GM18499 (cell line): Measurements from ENCODE around the gene MRPL43.

Experiments used
- ATAC-seq: cut with Tn5 transposase; IDR thresholded peaks from one replicate; pipeline ENCODE4 v1.9.1; 2021; ENCODE audit warnings: moderate number of reproducible peaks; ENCODE audit not compliant: insufficient read depth, unreplicated experiment

The MRPL43 gene

DNA sequence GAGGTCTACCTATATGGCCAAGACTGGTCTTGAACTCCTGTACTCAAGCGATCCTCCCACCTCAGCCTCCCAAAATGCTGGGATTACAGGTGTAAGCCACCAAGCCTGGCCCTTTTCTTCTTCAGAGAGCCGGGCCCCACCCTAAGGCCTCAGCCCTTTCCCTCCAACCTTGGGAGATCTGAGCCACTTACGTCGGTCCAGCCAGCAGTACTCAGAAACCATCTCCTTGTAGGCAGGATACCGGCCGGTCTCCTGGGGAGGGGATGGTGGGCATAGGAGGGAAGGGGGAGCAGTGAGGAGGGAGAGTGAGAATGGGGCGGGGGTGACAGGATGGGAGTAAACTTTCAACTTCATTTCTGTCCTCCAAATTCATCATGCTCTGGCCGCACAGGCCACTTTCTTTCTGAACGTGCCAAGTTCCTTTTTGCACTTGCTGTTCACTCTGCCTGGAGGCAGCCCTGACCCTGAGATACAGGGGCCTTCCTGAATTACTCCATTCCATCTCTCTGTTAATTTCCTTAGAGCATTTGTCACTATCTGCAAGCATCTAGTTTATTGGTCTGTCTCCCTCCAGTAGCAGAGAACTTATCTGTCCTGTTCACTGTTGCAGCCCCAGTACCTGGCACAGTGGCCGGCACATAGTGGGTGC is 33.3 kb upstream of the MRPL43 start:
- ATAC-seq, result no peak

- ATAC-seq, result no peak
Observed at GRCh38 chr10:101019440-101019703, 32.1 kb upstream of the MRPL43 start.

DNA sequence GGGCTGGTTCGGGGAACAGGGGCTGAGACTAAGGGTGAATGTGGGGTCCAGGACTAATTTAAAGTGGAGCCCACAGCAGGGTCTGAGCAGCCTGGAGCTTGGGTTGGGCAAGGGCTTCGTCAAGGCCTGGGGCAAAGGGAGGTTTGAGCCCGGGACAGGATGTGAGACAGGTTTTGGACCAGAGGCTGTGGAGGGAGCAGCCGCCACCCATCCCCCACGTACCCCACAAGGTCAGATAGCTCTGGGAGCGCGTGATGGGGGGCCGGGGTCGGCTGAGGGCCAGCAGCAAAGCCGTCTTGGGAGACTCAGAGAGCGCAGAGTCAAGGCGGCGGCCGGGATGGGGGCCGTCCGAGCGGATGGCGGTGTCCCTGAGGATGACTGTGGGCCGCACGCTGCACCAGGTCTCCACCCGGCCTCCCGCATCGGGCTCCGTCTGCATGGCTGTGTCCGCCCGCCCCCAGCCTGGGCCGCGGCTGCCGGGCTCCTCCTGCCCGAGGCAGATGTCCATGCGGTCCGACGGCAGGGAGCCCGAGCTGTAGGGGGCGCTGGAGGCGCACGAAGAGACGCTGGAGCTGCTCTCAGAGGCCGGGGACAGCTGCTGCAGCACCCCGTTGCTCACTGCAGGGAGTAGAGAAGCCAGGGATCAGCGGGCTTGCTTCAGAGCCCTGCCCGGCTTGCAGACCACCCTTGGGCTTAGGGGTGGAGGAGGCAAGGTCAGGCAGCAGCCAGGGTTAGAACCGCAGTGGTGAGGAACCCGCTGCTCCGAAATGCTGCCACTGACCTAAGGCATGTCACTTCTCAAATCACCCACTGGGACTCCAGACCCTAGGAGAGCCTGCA is 31.5 kb upstream of the MRPL43 start:
- ATAC-seq, result no peak

- no peak for ATAC-seq
Observed at GRCh38 chr10:101018118-101018599, 30.9 kb upstream of the MRPL43 start.

- ATAC-seq, result no peak
Observed at GRCh38 chr10:101016814-101017213, 29.5 kb upstream of the MRPL43 start.

DNA sequence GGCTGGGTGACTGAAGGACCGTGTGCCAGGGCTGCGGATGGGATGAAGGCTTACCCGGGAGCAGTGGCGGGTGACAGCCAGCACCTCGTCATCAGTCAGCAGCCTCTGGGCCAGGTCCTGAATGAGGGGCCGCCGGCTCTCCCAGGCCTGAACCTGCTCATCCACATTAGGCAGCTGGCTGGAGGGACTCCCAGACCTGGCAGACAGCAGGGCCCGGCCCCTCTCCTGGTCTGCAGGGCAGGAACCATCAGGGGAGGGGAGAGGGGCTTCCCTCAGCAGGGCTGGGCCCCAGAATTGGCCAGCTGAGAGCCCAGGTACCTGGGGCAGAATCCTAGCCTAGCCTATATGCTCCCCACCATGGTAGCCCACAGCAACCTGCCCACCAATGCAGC is 28.3 kb upstream of the MRPL43 start:
- ATAC-seq, result no peak

- ATAC-seq, result no peak
Observed at GRCh38 chr10:101014966-101015581, 27.8 kb upstream of the MRPL43 start.

DNA sequence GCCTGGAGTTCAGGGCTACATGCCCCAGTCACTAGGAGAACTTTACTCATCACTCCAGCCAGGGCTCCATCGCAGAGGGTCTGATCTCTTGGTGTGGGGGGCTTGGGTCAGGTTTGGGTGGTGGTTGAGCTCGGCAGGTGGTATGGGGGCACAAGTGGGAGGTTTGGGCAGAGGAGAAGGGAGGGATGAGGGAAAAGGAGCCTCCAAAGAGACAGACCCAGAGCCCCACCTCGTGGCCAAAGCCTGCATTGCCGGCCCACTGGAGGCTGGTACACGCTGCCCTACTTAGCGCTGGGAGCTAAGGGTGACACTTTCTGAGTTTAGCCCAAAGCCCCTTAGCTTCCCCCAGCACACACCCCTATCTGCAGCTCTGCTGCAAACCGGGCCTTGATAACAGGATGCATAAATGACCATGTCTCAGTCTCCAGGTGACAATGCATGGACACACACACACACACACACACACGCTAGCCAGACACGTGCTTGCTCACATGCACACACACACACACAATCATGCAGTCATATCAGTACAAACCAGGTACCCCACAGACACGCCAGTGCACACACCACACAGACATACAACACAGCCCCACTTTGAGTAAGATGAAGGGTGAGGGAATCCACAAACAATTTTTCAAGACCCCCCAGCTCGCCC is 27.1 kb upstream of the MRPL43 start:
- ATAC-seq, result no peak

GRCh38 chr10:101013365-101013825 is 26.1 kb upstream of the MRPL43 start:
- no peak for ATAC-seq

GRCh38 chr10:101012525-101013364 is 25.4 kb upstream of the MRPL43 start:
- peak; percentile 75 for ATAC-seq

DNA sequence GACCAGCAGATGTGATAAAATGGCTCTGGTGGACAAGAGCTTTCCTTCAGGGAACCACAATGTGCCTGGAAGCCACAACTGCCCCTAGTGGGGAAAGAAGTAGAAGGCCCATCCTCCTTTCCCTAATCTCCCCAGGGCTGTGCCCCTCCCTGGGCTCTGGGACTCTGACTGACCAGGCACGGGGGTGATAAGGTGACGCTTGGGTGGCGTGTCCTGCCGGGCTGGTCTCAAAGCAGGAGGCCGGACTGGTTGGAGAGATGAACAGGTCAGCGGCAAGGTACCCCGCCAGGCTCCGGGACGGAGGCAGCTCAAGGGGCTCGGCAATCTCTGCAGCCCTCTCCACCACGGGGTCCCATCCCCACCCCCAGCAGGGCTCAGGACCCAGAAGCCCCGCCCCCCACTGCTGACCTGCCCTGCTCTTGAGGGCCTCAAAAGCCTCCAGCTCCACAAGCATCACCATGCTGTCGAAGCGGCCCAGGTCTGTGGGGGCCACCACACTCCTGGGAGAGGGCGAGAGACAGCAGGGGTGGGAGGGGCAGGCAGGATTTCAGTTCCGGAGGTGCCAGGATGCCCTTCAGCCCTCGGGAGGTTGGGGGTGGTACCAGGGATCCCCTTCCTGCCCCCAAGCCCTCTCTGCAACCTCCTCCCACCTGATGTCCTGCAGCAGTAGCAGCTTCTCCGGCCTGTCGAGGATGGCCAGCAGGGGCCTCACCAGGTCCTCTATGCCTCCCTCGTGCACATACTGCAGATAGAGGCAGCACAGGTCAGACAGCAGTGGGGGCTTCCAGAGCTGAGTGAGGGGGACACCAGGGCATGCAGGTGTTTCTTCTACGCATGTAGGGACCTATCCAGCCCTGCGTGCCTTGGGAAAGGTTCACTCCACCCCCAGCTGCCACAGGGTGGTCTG is 24.5 kb upstream of the MRPL43 start:
- ATAC-seq, result no peak

GRCh38 chr10:101010329-101010728 is 23.0 kb upstream of the MRPL43 start:
- ATAC-seq, result no peak

GRCh38 chr10:101008823-101009423 is 21.6 kb upstream of the MRPL43 start:
- ATAC-seq, result no peak

DNA sequence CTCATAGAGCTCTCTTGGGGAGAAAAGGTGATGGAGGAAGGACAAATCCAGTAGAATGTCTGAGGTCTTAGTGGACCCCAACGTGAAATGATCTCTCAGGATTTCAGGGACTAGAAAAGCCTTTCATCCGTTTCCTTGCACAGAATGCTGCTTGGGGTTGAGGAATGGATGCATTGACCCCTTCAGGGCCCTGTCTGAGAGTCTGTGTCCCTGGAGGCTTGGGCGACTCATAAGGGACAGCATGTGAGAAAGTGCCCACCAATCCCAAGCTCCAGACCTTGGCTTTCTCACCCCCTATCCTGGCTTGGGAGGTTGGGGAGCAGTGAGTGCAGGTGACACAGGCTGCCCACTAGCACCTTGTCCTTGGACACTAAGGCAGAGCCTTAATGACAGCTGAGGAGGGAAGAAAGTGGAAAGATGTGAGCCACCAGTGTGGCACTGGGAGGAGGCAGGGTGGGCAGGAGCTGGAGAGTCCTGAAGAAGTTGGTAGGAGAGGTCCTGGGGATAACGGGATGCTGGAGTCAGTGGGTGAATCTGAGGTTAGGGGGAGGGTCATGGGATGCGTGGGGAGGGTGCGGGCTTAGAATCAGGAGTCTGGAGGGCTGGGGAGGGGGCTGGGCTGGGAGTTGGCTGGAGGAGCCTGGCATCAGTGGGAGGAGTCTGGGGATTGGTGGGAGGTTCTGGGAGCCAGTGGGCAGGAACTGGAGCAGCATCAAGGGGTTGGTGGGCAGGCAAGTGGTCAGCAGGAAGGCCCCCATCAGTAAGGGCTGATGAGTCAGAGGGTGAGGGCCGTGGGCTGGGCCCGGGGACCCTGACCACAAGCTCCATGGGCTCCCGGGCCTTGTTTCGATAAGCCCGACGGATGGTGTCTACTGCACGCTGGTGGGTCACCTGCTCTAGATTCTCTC is 20.9 kb upstream of the MRPL43 start:
- ATAC-seq, result no peak

DNA sequence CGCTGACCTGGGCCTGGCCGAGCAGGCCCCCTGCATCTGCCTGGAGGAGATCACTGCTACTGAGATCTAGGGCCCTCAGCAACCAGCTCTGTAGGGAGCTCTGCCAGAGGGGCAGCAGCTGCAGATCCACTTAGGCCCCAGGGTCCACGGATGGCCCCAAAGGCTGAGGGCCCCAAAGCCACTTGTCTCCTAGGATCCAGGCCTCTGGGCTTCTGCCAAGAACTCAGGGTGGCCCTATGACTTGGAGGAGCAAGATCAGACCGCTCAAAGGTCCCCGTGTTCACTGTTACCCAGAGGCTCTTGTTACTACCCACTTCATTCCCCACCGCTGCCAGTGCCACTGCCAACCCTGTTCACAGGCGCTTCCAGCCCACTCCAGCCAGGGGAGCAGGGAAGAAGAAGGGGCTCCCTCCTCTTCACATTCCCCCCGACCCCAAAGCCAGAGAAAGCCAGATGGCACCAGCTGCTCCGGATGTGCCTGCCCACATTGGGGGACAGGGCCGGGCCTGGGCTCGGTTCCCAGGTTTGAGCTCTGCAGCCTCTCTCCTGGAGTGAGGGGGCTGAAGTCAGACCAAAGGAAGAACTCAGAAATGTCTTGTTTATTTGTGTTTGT is 19.9 kb upstream of the MRPL43 start:
- ATAC-seq, result no peak

GRCh38 chr10:101006593-101007098 is 19.3 kb upstream of the MRPL43 start:
- ATAC-seq, result no peak
